Fibroblast of villous mesenchyme (primary cell): Measurements from ENCODE around the gene TRAPPC8. TPM values are rescaled to one million over a fixed set of nuclear protein-coding genes. Genes with fewer than 3 reads are reported as not detected.

Experiments used
- DNase-seq: peaks from one replicate; pipeline ENCODE4 v3.0.0-alpha.2; 2010; ENCODE audit warnings: low read depth
- H3K4me3 ChIP-seq: 2 replicates; pipeline ENCODE4 v1.5.1; 2011; ENCODE audit warnings: low read depth, mild to moderate bottlenecking, low read length
- CTCF ChIP-seq: IDR thresholded peaks from 2 replicates; pipeline ENCODE4 v1.5.1; 2012; ENCODE audit warnings: low read depth, mild to moderate bottlenecking, low read length; ENCODE audit not compliant: insufficient read depth
- total RNA-seq: library from RNA; depleted of rRNA; stranded (reverse); fragments of >200 nt; gene quantifications from 2 replicates; pipeline ENCODE4 v1.2.3, GENCODE V29; 2012

Gene TRAPPC8
- total RNA-seq, 1 donor, result 56.6 TPM

DNA sequence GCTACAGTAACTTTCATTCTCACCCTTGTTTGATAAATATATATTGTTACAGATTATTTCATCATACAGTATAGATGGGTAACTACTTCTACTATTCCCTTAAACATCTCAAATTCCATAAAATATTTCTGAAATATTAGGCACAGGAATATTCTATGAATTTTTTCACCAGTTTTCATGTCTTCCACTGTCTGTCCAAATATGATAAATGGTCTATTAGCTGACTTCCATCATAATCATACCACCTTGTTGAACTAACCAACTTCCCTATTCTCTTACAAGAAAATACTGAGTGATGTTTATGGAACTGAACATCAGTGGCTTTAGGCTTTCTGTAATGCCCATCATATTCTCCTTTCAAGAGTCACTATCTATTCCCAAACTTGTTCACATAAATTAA lies 82.4 kb downstream of the TRAPPC8 start:
- H3K4me3 ChIP-seq, result no peak overlapping the region
- no peak for DNase-seq
- TF ChIP-seq CTCF, result no peak

- no peak for DNase-seq
- TF ChIP-seq CTCF, result no peak
- H3K4me3 ChIP-seq, result no peak overlapping the region
Measured at GRCh38 chr18:31857526-31858106, 85.3 kb downstream of the TRAPPC8 start.

DNA sequence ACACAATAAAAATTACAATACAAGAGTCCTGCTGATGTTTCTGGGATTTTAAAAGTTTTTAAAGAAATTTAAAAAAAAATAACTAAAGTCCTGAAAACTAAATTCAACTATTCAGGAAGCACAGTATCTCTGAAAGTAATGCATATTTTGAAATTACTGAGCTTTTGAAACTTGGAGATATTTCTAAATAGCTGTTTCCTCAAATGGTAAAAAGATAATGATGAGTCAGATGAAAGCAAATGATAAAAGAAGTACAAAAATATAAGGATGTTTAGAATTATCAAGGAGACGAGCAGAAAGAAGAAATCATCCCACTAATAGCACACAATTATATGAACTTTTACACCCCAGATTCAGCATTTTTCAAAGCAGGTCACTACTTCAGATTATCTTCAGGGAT lies 92.1 kb downstream of the TRAPPC8 start:
- DNase-seq, result no peak
- no peak for TF ChIP-seq CTCF
- no peak overlapping the region for H3K4me3 ChIP-seq

DNA sequence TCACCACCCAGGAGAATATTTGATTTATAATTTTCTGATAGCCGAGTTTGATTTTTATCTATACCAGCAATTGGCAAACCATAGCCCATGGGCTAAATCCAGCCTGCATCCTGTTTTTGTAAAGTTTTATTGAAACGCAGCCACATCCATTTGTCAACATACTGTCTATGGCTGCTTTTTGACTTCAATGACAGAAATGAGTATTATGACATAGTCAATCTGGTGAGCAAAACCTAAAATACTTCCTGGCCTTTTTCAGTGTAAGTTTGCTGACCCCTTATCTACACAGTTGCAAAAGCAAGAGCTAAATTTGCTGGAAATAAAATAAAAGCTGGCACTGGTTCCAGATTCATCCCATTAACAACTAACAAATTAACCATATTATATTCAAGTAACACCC lies 102.4 kb downstream of the TRAPPC8 start:
- TF ChIP-seq CTCF, result no peak
- H3K4me3 ChIP-seq, result no peak overlapping the region
- DNase-seq, result no peak

GRCh38 chr18:31837879-31838278 lies 105.0 kb downstream of the TRAPPC8 start:
- no peak overlapping the region for H3K4me3 ChIP-seq
- DNase-seq, result no peak
- no peak for TF ChIP-seq CTCF

DNA sequence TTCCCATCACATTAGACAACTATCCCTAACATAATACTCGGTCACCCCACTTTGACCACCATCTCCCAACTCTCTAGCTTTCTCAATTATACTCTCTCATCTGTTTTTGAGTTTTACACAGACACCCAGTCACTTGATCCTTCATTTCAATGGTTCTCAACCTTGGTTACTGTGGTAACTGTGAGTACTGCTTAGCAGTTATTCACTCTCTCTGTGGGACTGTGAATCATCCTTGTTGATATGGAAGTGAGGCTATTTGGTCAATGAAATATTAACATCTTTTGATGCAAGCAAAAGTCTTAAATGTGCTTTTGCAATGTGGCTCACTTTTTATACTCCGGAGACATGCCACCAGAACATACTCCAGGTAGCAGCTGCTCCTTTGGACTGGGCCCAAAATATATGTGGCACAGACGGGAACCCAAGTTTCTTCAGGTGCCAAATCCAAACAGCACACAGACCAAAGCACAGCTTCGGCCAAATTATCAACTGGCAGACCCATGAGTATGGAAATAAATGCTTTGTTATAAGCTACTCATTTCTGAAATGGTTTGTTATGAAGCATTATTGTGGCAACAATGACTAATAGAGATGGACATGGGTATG lies 107.3 kb downstream of the TRAPPC8 start:
- no peak for TF ChIP-seq CTCF
- no peak for DNase-seq
- no peak overlapping the region for H3K4me3 ChIP-seq

- no peak for DNase-seq
- TF ChIP-seq CTCF, result no peak
- no peak overlapping the region for H3K4me3 ChIP-seq
Measured at GRCh38 chr18:31831903-31832302, 111.0 kb downstream of the TRAPPC8 start.
